HG03442 (cell line): ENCODE results near the gene PIF1.

Experiments
- ATAC-seq: cut with Tn5 transposase; IDR thresholded peaks from one replicate; pipeline ENCODE4 v1.9.1; 2021; ENCODE audit warnings: mild to moderate bottlenecking, moderate library complexity; ENCODE audit not compliant: unreplicated experiment

The PIF1 gene

DNA sequence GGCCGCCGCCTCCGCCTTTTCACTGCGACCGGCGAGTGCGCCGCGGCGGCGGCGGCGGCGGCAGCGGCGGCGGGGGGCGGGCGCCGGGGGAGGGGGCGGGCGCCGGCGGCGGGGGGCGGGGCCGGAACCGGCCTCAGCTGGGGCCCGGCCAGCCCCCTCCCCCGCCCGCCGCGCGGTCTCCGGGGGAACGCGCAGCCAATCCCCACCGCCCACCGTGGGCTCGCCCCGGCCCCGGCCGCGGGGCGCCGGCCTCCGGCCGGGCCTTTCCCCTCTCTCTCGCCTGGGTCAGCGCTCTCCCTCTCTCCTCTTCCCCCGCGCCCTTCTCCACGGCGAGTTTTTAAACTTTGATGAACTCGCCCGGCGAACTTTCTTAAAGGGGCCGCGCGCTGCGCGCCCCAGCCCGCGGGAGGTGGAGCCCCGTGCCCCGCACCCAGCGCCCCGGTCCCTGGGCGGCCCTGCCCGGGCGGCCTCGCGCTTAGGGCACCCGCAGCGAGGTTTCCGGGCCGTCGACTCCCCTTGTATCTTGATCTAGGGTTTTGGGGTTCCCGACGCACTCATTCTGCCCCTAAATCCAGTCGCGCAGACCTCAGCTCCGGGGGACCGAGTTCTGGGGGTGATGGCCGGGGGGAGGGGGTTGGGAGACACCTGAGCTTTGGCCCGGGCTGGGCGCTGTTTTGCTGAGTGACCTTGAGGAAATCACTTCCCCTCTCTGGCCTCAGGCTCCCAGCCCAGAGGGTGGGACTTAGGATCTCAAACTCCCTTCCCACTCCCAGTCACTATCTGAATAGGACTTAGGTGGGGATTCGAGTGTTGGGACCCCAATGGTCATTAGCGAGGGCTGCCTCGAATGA lies 49.7 kb downstream of the PIF1 start, which contains the start of gene RBPMS2:
TSS of gene RBPMS2 (minus strand) at position 39 of the 851 bp plus-strand sequence. CDS start 270 bp downstream, outside the sequence.
- ATAC-seq = no peak

DNA sequence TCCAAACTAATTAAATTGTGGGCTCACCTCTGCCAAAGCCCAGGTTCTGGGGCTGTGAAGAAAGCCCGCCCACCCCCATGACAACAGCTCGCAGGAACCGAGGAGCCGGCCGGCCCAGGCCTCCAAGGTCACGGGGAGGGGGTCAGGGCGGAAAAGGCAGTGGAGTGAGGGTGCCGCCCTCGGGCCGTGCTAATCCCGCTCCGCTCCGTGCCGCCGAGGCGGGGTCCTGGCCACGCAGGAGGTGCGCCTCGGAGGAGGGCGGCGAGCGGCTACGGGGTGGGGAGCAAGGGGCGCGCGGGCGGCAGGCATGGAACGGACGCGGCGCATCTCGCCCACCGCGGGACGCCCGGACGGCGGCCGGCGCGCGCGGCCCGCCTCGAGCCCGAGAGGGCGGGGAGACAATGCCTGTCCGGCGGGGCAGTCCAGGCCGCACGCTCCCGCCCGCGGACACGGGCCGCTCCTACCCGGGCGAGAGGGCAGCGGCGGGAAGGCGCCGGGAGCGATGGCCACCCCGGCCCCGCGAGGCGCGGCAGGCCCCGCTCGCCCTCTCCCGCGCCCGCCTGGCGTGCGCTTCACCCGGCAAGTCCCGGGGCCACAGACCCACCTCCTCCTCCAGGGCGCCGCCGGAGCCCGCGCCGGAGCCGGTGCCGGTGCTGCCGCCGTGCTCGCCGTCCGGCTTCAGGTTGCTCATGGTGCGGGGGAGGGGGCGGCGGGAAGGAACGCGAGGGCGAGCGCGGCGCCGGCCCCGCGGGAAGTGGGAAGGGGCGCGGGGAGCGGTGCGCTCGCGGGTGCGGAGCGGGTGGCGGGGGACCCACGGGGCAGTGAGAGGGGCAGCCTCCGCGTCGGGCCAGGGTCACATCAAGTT lies 50.6 kb downstream of the PIF1 start:
- no peak for ATAC-seq

DNA sequence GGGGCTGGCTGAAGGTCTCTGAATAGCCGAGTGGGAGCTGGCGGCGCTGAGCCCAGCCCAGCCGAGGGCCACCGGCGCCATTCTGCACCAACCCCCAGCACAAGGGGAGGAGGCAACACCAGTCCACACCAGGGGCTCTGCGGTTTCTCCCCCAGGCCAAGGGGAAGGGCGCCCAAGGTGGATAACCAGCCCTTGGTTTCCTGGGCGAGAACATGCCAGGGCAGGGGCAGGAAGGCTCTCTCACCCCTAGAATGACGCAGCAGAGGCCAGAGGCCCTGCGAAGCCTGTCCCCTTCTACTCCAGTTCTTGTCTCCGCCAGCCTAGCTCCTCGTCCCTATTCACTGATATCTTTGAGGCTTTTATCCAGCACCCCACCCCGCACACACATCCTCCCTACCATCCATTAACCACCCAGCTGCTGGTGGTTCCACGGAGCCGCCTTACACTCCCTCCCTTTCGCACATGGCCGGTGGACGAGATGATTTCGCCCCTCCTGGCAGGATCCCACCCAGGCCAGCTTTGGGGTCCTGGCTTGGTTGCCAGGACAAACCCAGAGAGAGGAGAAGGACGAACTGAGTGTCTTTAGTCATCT lies 51.3 kb downstream of the PIF1 start:
- no peak for ATAC-seq

DNA sequence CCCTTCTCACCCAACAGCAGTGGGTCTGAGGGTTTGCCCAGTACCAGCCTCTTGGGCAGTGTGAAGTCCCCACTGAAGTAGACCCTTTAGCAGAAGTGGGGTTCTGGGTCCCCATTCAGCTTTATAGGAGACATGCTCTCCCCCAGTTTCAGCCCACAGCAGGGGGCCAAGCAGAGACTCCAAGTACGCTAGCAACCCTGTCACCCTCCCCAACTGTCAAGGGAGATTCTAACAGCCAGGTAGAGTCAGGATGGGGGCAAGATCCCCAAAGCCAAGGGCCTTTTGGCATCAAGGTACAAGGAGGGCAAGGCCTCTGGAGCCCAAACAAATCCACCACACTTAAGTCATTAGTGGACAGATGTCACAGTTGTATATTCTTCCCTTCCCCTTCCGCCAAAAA lies 51.8 kb downstream of the PIF1 start:
- no peak for ATAC-seq

DNA sequence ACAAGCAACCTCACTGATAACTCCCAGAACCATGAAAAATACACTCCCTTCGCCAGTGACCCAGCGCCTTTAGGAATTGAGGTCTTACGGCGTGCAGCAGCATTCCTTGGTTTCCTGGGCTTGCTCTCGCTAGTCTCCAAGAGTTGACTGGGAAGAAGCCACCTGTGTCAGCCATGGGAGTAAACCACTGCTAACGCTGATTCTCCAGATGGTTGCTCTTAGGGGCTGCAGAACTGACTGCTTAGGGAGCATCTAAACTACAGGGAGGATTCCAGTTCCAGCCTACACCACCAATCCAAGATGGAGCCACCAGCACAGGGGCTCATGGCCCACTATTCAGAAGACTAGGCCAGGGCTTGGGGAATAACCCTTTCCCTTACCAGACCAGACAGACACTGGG lies 52.5 kb downstream of the PIF1 start:
- no peak for ATAC-seq

DNA sequence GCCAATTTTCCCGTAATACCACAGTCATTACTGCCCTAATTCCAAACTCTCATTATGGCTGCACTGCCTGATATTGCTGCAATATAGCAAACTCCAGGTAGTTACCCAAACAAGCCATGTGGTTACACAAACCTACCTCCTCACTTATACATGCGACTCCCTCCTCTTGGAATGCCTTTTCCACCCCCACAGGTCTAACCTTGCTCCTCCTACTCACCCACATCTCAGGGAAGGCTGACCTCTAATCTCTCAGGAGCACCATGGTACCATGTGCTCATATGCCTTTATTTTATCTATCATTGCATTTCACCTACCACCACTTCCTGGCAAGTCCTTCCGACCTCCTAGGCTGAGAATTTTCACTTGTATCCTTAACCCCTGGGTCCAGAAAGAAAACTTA lies 53.0 kb downstream of the PIF1 start:
- ATAC-seq = no peak

DNA sequence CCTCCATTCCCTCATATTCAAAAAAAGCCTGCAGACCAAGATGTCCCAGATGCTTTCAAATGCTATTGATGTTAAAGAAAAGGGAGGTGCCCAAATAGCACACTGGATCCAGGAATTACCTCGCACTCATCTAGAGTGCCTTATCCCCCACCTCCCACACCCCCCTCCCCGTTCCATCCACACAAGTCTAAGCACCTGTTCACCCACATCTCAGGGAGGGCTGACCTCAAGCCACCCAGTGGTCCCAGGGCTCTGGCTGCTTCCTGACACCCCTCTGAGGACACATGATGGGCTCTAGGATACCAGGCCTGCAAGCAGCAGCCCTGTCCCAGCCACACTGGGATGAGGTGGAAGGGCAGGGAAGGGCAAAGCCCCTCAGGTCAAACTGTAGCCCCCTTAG lies 54.8 kb downstream of the PIF1 start:
- ATAC-seq = no peak

DNA sequence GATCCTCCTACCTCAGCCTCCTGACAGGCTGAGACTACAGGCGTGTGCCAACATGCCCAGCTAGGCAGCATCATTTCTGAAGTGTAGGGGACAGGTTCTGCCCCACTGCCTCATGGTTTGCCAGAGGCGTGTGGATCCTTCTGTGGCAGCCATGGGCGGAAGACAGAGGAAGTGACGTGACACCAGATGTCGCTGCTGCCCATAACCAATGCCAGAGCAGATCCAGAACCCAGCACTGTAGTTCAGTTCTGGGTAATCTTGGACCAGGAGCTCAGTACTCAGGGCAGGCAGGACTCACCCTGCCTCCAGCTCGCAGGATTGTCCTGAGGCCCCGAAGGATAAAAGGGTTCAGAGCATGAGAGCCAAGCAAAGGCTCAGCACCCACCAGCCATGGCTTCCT lies 58.2 kb downstream of the PIF1 start:
- no peak for ATAC-seq

DNA sequence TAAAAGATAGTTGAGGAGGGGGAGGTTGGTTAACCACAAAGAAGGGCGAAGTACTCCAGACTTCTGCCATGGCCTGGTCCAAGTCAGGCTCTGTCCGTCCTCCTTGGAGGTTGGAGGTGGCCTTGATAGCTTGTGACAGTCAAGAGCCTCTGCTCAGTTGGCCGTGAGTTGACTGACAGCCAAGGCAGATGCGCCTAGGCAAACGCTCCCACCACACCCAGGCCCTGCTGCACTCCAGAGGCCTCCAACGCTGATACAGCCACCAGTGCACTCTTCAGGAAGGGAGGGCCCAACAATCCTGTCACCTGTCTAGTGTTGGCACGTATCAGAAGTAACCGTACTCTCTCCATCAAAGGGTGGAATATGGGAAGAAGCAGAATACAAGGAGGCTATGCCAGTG lies 59.4 kb downstream of the PIF1 start:
- no peak for ATAC-seq
